Activated CD4-positive, alpha-beta T cell treated with anti-CD3 and anti-CD28 coated beads, Interleukin-2, amount 10 ng/mL, durations not matched to agents 7 days and 5 days (primary cell): ENCODE measurements around the gene CIB2. TPM values are rescaled to one million over a fixed set of nuclear protein-coding genes. Genes with fewer than 3 reads are reported as not detected.

ENCODE experiments used
- CTCF ChIA-PET: fragments of 350-600 bp; sonication (Branson Sonifier 250); formaldehyde crosslinking; loops from one replicate; lab custom pipeline; 2021; ENCODE audit warnings: antibody characterized with exemption; lab: Charles Lee
- POLR2A ChIA-PET: fragments of 350-600 bp; sonication (Branson Sonifier 250); formaldehyde crosslinking; loops from one replicate; lab custom pipeline; 2021; ENCODE audit warnings: antibody characterized with exemption; lab: Charles Lee
- DNase-seq: peaks from one replicate; pipeline ENCODE4 v3.0.0-alpha.2; 2020
- H3K27ac Mint-ChIP-seq: one replicate; pipeline ENCODE4 v1.8.0; 2021; ENCODE audit warnings: mild to moderate bottlenecking, moderate library complexity, mixed read lengths
- H3K27me3 Mint-ChIP-seq: one replicate; pipeline ENCODE4 v1.8.0; 2021; ENCODE audit warnings: mixed read lengths
- H3K36me3 Mint-ChIP-seq: one replicate; pipeline ENCODE4 v1.8.0; 2021; ENCODE audit warnings: low read depth, mixed read lengths
- H3K4me1 Mint-ChIP-seq: one replicate; pipeline ENCODE4 v1.8.0; 2021; ENCODE audit warnings: mixed read lengths
- H3K4me3 Mint-ChIP-seq: one replicate; pipeline ENCODE4 v1.8.0; 2021; ENCODE audit warnings: mild to moderate bottlenecking, moderate library complexity, mixed read lengths
- H3K9me3 Mint-ChIP-seq: one replicate; pipeline ENCODE4 v1.8.0; 2021; ENCODE audit warnings: mixed read lengths
- total RNA-seq, 2 experiments: library from RNA; stranded (reverse); gene quantifications; one replicate each; pipeline ENCODE4 v1.2.3, GENCODE V29; 2021

Gene CIB2
- total RNA-seq, 2 experiments from 2014 or later: 0.44 to 0.55 TPM

DNA sequence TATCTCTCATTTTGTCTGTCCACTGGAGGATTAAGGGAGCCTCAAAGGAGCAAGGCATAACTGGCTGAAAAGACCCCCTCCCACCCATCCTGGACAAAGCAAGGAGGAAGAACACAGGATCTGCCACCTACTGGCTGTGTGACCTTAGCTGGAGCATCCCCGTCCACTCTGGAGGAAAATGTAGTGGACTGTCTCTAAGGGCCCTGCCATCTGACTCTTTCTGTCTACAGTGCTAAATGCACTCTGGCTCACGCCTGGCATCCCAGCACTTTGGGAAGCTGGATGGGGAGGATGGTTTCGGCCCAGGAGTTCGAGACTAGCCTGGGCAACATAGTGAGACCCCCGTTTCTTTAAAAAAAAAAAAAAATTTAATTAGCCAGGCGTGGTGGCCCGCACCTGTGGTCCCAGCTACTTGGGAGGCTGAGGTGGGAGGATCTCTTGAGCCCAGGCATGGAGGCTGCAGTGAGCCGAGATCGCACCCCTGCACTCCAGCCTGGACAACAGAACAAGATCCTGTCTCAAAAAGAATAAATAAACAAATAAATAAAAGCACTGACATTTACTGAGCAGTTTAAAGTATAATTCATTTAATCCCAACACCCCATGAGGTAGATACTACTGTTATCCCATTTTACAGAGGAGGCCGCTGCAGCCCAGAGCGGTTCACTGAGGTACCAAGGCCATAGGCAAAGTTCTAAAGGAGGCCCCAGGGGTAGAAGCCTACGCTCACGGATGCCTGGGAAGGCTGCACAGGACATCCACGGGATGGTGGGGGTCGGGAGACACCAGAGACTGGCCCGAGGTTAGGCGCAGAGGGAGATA lies 54.8 kb downstream of the CIB2 start:
- CTCF ChIA-PET: interaction anchor here (0.5 to 2.0 kb wide), 7 partner anchors 17 to 74 kb away, joined by 3 to 6 read pairs (median 4); partner anchors contain the start of gene SH2D7
- Mint-ChIP-seq H3K27ac (peak overlapping the region; percentile 87), H3K4me1 (peaks cover 50% of the 10 kb centered on the region), H3K9me3 (no peaks in the 10 kb centered on the region), H3K4me3 (peak overlapping the region; percentile 95), H3K27me3 (no peaks in the 10 kb centered on the region), H3K36me3 (peaks cover 19% of the 10 kb centered on the region)
- POLR2A ChIA-PET: interaction anchor here (1.1 kb wide), 1 partner anchor 64 kb away, joined by 5 read pairs; no protein-coding TSS in a partner anchor
- DNase-seq: no peak

DNA sequence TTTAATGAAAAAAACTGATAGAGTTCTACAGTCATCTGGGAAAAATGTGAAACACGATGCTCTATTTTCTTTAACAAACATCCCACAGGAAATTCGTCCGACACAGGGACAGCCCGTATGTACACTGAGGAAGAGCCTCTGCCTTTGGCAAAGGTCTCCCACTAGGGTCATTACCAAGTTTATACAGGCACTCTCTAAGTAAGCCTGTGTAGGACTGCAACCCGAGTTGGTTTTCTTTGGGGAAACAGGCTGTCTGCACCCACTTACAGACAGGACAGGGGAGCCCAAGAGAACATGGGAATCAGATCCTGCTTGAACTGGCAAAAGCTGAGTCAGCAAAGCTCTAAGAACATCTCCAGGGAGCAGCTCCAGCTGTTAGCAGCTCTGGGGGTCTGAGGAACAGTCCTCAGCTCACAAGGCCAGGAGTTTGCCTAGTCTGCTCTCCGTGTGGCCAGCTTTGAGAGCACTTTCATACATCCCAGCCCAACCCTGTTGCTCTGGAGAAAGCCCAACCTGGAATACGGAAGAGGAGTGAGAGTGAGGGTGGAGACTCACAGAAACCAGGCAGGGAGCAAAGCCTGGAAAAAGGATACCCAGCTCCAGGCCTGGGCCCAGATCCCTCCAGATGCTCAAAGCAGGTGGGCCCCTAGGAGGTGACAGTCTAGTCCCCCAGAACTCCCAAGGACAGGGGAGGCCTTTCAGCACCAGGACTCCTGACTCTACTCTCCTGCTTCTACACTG lies 55.6 kb downstream of the CIB2 start:
- peak overlapping the region; percentile 87 for H3K27ac Mint-ChIP-seq
- peaks cover 21% of the 10 kb centered on the region for H3K36me3 Mint-ChIP-seq
- peaks cover 55% of the 10 kb centered on the region for H3K4me1 Mint-ChIP-seq
- H3K4me3 Mint-ChIP-seq: peak overlapping the region; percentile 95
- ChIA-PET CTCF (interaction anchor here (0.5 to 2.0 kb wide), 7 partner anchors 7 to 74 kb away, joined by 3 to 6 read pairs (median 4); partner anchors contain the start of gene SH2D7), POLR2A (interaction anchor here (1.1 kb wide), 1 partner anchor 64 kb away, joined by 5 read pairs; no protein-coding TSS in a partner anchor)
- H3K9me3 Mint-ChIP-seq: no peaks in the 10 kb centered on the region
- no peak for DNase-seq
- no peaks in the 10 kb centered on the region for H3K27me3 Mint-ChIP-seq

DNA sequence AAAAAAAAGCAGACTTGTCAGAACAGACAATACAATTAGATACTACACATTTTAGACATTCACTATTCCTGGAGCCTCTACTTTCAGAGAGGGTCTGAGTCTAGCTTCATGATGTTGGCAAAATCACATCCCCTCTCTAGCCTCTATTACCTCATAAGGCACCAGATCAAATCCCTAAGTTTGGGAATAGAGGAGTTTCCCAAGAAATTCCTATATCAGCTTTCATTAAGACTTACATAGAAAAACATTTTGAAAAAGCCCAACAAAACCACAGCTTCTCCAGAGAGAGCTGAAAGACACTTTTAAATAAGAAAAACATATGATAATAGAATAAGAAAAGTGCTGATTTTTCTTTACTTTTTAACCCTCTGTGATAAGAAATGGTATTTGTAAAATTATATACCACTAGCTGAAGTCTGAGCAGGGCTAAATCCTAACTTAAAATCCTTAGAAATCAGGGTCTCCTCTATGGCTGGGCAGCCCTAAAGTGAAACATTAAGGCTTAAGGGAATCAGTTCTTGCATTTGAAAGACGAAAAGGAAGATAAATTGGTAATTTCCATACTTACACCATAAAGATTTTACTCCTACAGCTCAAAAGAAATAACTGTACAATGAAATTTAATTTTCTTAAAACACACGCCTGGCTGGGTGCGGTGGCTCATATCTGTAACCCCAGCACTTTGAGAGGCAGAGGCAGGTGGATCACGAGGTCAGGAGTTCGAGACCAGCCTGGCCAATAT lies 58.0 kb downstream of the CIB2 start:
- POLR2A ChIA-PET: no interaction called here
- H3K27me3 Mint-ChIP-seq: no peaks in the 10 kb centered on the region
- peaks cover 30% of the 10 kb centered on the region for H3K36me3 Mint-ChIP-seq
- H3K27ac Mint-ChIP-seq: peak overlapping the region; percentile 88
- peaks cover 54% of the 10 kb centered on the region for H3K4me1 Mint-ChIP-seq
- CTCF ChIA-PET: interaction anchor here (1.1 to 9.0 kb wide), 6 partner anchors 11 to 40 kb away, joined by 4 to 73 read pairs (median 6); no protein-coding TSS in a partner anchor
- no peak for DNase-seq
- peak overlapping the region; percentile 58 for H3K4me3 Mint-ChIP-seq
- no peaks in the 10 kb centered on the region for H3K9me3 Mint-ChIP-seq

DNA sequence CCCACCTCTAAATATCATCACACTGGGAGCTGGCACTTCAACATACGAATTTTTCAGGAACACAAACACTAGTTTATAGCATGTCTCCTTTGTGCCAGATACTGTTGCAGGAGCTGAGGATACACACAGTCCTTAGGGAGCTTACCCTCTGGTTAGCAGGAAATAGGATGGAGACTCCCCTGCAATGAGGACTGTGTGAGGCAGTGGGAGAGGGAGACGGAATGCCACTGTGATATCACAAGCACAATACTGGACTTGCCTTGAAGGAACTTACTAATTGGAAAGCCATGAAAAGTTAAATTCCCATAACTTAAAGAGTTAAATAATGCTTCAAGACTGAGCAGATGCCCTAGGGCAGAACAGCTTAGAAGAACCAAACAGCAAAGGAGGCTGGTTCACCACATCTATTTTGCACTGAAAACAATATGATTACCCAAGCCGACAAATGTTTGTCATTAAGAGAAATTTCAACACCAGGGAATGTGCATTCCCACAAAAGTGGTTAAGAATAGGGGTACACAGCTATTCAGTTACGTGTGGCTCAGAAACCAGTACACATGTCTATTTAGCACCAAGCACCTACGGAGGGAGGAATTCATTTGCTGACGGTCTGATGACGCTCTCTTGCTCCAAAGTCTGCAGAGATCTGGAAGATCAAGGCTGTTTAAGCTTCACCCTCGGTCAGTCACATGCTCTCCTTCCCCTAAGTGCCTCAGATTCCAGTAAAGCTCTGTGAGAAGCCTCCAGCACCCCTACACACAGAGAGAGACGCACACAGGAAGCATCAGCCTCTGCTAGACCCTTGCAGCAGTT lies 59.0 kb downstream of the CIB2 start:
- POLR2A ChIA-PET: no interaction called here
- DNase-seq: peak; percentile 25
- Mint-ChIP-seq H3K4me1 (peaks cover 49% of the 10 kb centered on the region), H3K36me3 (peaks cover 30% of the 10 kb centered on the region), H3K27me3 (no peaks in the 10 kb centered on the region), H3K27ac (peak overlapping the region; percentile 88), H3K9me3 (no peaks in the 10 kb centered on the region), H3K4me3 (peak overlapping the region; percentile 58)
- CTCF ChIA-PET: interaction anchor here (0.9 to 9.0 kb wide), 9 partner anchors 10 to 166 kb away, joined by 3 to 73 read pairs (median 5); partner anchors contain the start of gene SH2D7

DNA sequence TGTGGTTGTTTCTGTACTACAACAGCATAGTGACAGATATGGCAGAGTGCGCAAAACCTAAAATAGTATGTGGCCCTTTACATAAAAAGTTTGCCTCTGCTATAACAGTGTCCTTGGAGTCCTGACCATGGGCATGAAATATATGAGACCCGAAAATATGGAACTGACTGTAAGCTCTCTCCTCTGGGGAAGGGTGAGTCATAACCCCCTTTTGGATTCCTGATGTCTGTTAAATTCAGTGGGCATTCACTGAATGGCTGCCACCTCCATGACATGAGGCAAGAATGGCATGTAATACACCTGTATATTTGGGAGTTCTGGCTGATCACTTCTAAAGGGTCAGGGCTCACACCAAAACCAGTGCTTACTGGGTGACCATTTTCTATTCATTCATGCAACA lies 59.9 kb downstream of the CIB2 start:
- H3K4me1 Mint-ChIP-seq: peaks cover 49% of the 10 kb centered on the region
- DNase-seq: no peak
- peak overlapping the region; percentile 88 for H3K27ac Mint-ChIP-seq
- ChIA-PET CTCF (interaction anchor here (1.0 to 9.0 kb wide), 6 partner anchors 9 to 167 kb away, joined by 3 to 73 read pairs (median 5); partner anchors contain the start of gene SH2D7), POLR2A (interaction anchor here (1.6 kb wide), 1 partner anchor 21 kb away, joined by 4 read pairs; no protein-coding TSS in a partner anchor)
- H3K4me3 Mint-ChIP-seq: no peak overlapping the region
- H3K36me3 Mint-ChIP-seq: peaks cover 30% of the 10 kb centered on the region
- H3K27me3 Mint-ChIP-seq: no peaks in the 10 kb centered on the region
- H3K9me3 Mint-ChIP-seq: no peaks in the 10 kb centered on the region

DNA sequence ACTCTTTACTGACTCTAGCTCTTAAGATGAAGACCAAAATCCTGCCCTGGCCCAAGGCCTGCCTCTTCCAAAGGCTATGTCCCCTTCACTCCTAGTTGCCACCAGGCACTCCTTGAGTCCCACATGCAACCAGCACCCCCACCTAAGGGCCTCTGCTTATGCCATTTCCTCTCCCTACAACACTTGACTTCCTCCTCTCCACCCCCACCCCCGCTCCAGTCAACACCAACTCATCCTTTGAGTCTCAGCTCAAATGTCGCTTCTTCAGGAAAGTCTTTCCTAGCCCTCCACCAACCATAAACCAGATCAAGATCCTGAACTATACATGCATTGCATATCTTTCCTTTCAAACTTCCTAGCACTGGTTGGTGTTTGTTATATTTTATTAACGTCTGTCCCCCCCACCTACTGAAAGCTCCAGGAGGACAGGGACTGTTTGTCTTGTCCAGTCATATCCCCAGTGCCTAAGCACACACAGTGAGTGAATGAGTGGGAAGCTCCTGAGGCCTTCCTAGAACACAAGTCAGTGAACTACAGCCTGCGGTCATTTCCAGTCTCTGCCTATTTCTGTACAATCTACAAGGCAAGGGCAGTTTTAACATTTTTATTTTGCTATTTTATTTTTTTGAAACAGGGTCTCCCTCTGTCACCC lies 61.1 kb downstream of the CIB2 start:
- Mint-ChIP-seq H3K27ac (peak overlapping the region; percentile 92), H3K27me3 (no peaks in the 10 kb centered on the region), H3K9me3 (no peaks in the 10 kb centered on the region), H3K4me1 (peaks cover 39% of the 10 kb centered on the region), H3K36me3 (peaks cover 25% of the 10 kb centered on the region), H3K4me3 (peak overlapping the region; percentile 66)
- peak; percentile 57 for DNase-seq
- ChIA-PET POLR2A (interaction anchor here (0.6 to 1.6 kb wide), 2 partner anchors 20 to 63 kb away, joined by 4 read pairs; no protein-coding TSS in a partner anchor), CTCF (interaction anchor here (0.5 to 9.0 kb wide), 9 partner anchors 10 to 70 kb away, joined by 3 to 73 read pairs (median 4); no protein-coding TSS in a partner anchor)

DNA sequence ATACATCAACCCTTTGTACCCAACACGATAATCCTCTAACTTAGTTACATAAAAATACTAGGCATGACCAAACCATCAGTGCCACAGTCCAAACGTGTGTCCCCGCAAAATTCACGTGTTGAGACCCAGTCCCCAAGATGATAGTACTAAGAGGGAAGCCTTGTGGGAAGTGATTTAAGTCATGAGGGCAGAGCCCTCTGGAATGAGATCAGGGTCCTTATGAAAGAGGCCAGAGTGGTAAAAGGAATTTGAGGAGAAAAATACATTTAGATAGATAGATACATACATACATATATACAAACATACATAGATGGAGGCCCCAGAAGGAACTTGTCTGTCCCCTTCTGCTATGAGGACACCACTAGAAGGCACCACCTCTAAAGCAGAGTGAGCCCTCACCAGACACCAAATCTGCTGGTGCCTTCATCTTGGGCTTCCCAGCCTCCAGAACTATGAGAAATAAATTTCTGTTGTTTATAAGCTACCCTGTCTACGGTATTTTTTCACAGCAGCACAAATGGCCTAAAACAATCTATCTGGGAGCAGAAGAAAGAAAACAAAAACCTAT lies 61.7 kb downstream of the CIB2 start:
- no peaks in the 10 kb centered on the region for H3K9me3 Mint-ChIP-seq
- peak overlapping the region; percentile 66 for H3K4me3 Mint-ChIP-seq
- POLR2A ChIA-PET: interaction anchor here (0.6 to 1.6 kb wide), 2 partner anchors 20 to 64 kb away, joined by 4 read pairs; no protein-coding TSS in a partner anchor
- H3K27me3 Mint-ChIP-seq: no peaks in the 10 kb centered on the region
- H3K4me1 Mint-ChIP-seq: peaks cover 35% of the 10 kb centered on the region
- DNase-seq: no peak
- CTCF ChIA-PET: interaction anchor here (0.5 to 9.0 kb wide), 11 partner anchors 9 to 70 kb away, joined by 3 to 73 read pairs (median 4); no protein-coding TSS in a partner anchor
- H3K27ac Mint-ChIP-seq: peak overlapping the region; percentile 92
- H3K36me3 Mint-ChIP-seq: peaks cover 23% of the 10 kb centered on the region

DNA sequence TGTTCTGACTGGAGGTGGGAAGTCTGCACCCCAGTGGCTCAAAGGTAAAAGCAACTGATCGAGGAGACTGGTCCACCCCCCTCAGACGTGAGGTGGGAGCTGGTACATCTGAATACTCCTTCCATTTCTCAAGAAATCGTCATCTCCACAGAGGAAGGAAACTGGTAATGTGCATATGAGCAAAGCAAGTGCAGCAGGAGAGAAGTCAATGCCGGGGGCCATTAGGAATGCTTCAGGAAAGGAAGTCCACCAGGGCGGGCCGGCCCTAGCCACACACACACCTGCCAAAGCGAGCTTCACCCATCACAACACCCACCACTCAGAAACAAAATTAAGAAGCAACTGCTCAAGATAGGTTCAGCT lies 62.2 kb downstream of the CIB2 start:
- no peaks in the 10 kb centered on the region for H3K9me3 Mint-ChIP-seq
- H3K4me3 Mint-ChIP-seq: peak overlapping the region; percentile 66

DNA sequence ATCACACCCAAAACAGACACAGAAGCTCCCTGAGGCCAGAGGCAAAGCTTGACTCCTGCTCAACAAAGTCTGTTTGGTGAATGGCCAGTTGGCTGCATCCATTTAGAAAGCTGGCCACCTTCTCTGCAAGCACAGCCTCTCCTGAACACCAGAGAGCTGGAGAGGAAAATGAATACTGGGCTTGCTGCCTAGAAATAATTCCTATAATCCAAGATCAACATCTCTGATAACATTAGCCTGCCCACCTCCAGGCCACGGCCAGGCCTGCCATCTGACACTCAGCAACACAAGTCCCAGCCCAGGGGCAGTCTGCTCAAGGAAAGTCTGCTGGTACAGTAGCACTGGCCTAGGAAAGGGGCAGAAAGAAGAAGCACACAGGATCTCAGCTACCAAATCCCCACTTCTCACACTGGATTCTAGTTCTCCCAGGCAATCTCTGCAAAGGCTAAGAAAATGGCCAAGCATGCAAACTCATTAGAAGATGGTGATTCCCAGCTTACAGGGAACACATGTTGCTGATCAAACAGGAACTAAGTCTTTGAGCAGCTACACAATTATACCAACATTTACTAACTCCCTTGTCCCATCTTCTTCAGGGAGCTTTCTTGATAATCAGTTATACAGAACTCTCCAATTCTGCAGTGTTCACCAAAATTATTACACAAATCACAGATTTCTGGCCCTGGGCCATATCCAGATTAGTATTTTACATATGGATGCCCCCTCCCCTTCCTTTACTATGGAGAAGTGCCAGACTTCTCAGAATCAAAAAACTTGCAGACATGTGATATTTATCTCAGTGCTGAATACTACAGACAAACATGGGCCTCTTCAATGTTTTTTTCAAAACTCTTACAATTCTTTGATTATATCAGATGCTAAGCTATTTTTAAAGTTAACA lies 63.7 kb downstream of the CIB2 start:
- ChIA-PET CTCF (interaction anchor here (0.6 to 9.0 kb wide), 9 partner anchors 10 to 806 kb away, joined by 3 to 73 read pairs (median 3); no protein-coding TSS in a partner anchor), POLR2A (interaction anchor here (0.9 kb wide), 1 partner anchor 33 kb away, joined by 4 read pairs; no protein-coding TSS in a partner anchor)
- Mint-ChIP-seq H3K9me3 (no peaks in the 10 kb centered on the region), H3K27me3 (no peaks in the 10 kb centered on the region), H3K4me3 (peak overlapping the region; percentile 66), H3K36me3 (peaks cover 15% of the 10 kb centered on the region), H3K4me1 (peaks cover 16% of the 10 kb centered on the region), H3K27ac (peak overlapping the region; percentile 92)
- no peak for DNase-seq

More for the DNA sequence above, 62.2 kb downstream of the CIB2 start:
- POLR2A ChIA-PET: no interaction called here
- Mint-ChIP-seq H3K4me1 (peaks cover 31% of the 10 kb centered on the region), H3K27ac (peak overlapping the region; percentile 92), H3K36me3 (peaks cover 18% of the 10 kb centered on the region), H3K27me3 (no peaks in the 10 kb centered on the region)
- no peak for DNase-seq
- CTCF ChIA-PET: interaction anchor here (1.2 to 9.0 kb wide), 6 partner anchors 9 to 69 kb away, joined by 3 to 73 read pairs (median 6); no protein-coding TSS in a partner anchor
